AG10803 (cell line): Measurements from ENCODE around the gene RRP15.
A peak's percentile ranks its signal among the peaks of the same experiment; 100 is the strongest.

Experiments
- DNase-seq: peaks from one replicate; pipeline ENCODE4 v3.0.0; 2010; ENCODE audit warnings: low read depth
- H3K4me3 ChIP-seq: 2 replicates; pipeline ENCODE4 v1.5.1; 2011; ENCODE audit warnings: mild to moderate bottlenecking, low read length, control low read depth
- CTCF ChIP-seq: conservative IDR thresholded peaks from 2 replicates; pipeline ENCODE4 v1.5.1; 2011; ENCODE audit warnings: mild to moderate bottlenecking, low read length, control low read depth, inconsistent platforms

RRP15 gene

GRCh38 chr1:218374401-218375353, 89.6 kb downstream of the RRP15 start:
- H3K4me3 ChIP-seq = no peak overlapping the region
- no peak for TF ChIP-seq CTCF
- DNase-seq = no peak

GRCh38 chr1:218376722-218377121, 91.6 kb downstream of the RRP15 start:
- peak overlapping the region; percentile 7; the same call in 1 of the 2 replicates for H3K4me3 ChIP-seq
- no peak for DNase-seq
- no peak for TF ChIP-seq CTCF

- TF ChIP-seq CTCF = no peak
- DNase-seq = peak; percentile 96
- peak overlapping the region; percentile 7; the same call in 1 of the 2 replicates for H3K4me3 ChIP-seq
Measured at GRCh38 chr1:218377143-218377660, 92.1 kb downstream of the RRP15 start.

- no peak for TF ChIP-seq CTCF
- peak; percentile 92 for DNase-seq
- H3K4me3 ChIP-seq = no peak overlapping the region
Measured at GRCh38 chr1:218380125-218380977, 95.3 kb downstream of the RRP15 start.

GRCh38 chr1:218382261-218382660, 97.2 kb downstream of the RRP15 start:
- TF ChIP-seq CTCF = no peak
- H3K4me3 ChIP-seq = no peak overlapping the region
- no peak for DNase-seq

GRCh38 chr1:218383051-218383450, 98.0 kb downstream of the RRP15 start:
- H3K4me3 ChIP-seq = no peak overlapping the region
- DNase-seq = no peak
- TF ChIP-seq CTCF = no peak
